Liver (tissue), 3 donors: Measurements from ENCODE around the gene ACOT11.

Experiments used
- CTCF ChIP-seq: fragments of 150-350 bp; IDR thresholded peaks from 2 replicates; pipeline ENCODE4 v1.5.1; 2017; ENCODE audit warnings: improper control_type of control experiment, low read depth, low read length; ENCODE audit not compliant: missing input control
- GABPA ChIP-seq, 2 donors: IDR thresholded peaks in 1 of 2; conservative IDR thresholded peaks in 1 of 2; 2 replicates each; pipeline ENCODE4 v1.6.1; 2016; ENCODE audit warnings: antibody characterized with exemption in 2 of 2, mild to moderate bottlenecking in 1 of 2, moderate library complexity in 1 of 2
- HNF4G ChIP-seq: IDR thresholded peaks from 2 replicates; pipeline ENCODE4 v1.6.1; 2016; ENCODE audit warnings: antibody characterized with exemption
- RXRA ChIP-seq, 2 donors: IDR thresholded peaks; 2 replicates each; pipeline ENCODE4 v1.6.1; 2017 to 2018; ENCODE audit warnings: antibody characterized with exemption in 2 of 2, mild to moderate bottlenecking in 1 of 2
- YY1 ChIP-seq: IDR thresholded peaks from 2 replicates; pipeline ENCODE4 v1.6.1; 2016; ENCODE audit warnings: antibody characterized with exemption, mild to moderate bottlenecking
- donor health status: healthy.
- donor health status: healthy.

- TF ChIP-seq GABPA (IDR thresholded peaks at IDR 0.05 in 1 of 2, conservative IDR thresholded peaks at IDR 0.05 in 1 of 2) (no peak), RXRA (IDR thresholded peaks at IDR 0.05) (no peak), CTCF (no peak), YY1 (no peak), HNF4G (no peak)
These were observed 16.0 kb upstream of the ACOT11 start for GRCh38 chr1:54532033-54532432.
